ENCODE data around the gene MCL1.
"Not testable (repeated sequence)": the region's sequence is repeated elsewhere in the genome, so short reads cannot be mapped to it uniquely, and the experiment has no call there.

- not testable (repeated sequence) for TF ChIP-seq YY2 (tag by site-specific recombination; IDR thresholded peaks at IDR 0.05); ZNF600 (tag by site-specific recombination; IDR thresholded peaks at IDR 0.05); ZNF239 (tag by site-specific recombination; IDR thresholded peaks at IDR 0.05); ZNF311 (tag by site-specific recombination; IDR thresholded peaks at IDR 0.05; ENCODE audit: borderline replicate concordance); SP7 (tag by site-specific recombination; IDR thresholded peaks at IDR 0.05); ZNF335 (tag by site-specific recombination; conservative IDR thresholded peaks at IDR 0.05); ZBTB1 (tag by site-specific recombination; IDR thresholded peaks at IDR 0.05); ZNF211 (tag by site-specific recombination; IDR thresholded peaks at IDR 0.05; ENCODE audit: low read depth); ZNF621 (tag by site-specific recombination; IDR thresholded peaks at IDR 0.05); TRIM28 (IDR thresholded peaks at IDR 0.05; ENCODE audit: borderline replicate concordance, low read length)
- TF ChIP-seq, protein P1, sequence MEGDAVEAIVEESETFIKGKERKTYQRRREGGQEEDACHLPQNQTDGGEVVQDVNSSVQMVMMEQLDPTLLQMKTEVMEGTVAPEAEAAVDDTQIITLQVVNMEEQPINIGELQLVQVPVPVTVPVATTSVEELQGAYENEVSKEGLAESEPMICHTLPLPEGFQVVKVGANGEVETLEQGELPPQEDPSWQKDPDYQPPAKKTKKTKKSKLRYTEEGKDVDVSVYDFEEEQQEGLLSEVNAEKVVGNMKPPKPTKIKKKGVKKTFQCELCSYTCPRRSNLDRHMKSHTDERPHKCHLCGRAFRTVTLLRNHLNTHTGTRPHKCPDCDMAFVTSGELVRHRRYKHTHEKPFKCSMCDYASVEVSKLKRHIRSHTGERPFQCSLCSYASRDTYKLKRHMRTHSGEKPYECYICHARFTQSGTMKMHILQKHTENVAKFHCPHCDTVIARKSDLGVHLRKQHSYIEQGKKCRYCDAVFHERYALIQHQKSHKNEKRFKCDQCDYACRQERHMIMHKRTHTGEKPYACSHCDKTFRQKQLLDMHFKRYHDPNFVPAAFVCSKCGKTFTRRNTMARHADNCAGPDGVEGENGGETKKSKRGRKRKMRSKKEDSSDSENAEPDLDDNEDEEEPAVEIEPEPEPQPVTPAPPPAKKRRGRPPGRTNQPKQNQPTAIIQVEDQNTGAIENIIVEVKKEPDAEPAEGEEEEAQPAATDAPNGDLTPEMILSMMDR (tag by site-specific recombination; IDR thresholded peaks at IDR 0.05): not testable (repeated sequence)
- TF ChIP-seq, protein P2, sequence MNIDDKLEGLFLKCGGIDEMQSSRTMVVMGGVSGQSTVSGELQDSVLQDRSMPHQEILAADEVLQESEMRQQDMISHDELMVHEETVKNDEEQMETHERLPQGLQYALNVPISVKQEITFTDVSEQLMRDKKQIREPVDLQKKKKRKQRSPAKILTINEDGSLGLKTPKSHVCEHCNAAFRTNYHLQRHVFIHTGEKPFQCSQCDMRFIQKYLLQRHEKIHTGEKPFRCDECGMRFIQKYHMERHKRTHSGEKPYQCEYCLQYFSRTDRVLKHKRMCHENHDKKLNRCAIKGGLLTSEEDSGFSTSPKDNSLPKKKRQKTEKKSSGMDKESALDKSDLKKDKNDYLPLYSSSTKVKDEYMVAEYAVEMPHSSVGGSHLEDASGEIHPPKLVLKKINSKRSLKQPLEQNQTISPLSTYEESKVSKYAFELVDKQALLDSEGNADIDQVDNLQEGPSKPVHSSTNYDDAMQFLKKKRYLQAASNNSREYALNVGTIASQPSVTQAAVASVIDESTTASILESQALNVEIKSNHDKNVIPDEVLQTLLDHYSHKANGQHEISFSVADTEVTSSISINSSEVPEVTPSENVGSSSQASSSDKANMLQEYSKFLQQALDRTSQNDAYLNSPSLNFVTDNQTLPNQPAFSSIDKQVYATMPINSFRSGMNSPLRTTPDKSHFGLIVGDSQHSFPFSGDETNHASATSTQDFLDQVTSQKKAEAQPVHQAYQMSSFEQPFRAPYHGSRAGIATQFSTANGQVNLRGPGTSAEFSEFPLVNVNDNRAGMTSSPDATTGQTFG (tag by site-specific recombination; IDR thresholded peaks at IDR 0.05; ENCODE audit: borderline replicate concordance): not testable (repeated sequence)
Observed at GRCh38 chr1:150598346-150598745, 18.9 kb upstream of the MCL1 start.

Measured in HEK293 (cell line).